ENCODE measurements around the gene SBNO2. TPM values are rescaled to one million over a fixed set of nuclear protein-coding genes. Genes with fewer than 3 reads are reported as not detected.

The SBNO2 gene
- total and polyA plus RNA-seq, 9 of the 15 experiments (the other 6 are each of a cell fraction or from before 2014, with no cell fraction given) = 0.01 to 46.2 (median 6.7) TPM

GRCh38 chr19:1082928-1083816 lies 90.9 kb downstream of the SBNO2 start:
- in situ Hi-C loops (cut with MboI) (no loop called here), intact Hi-C loops (cut with micrococcal nuclease) (loop anchor here (5.0 kb wide), 1 partner anchor 41 kb away; the partner anchor contains the start of gene ABCA7)
- CTCF ChIA-PET (ENCODE audit: low intra/inter-chr PET ratio) = no interaction called here
- Histone ChIP-seq H3K9ac (ENCODE audit: insufficient read depth in 1 of 2, low read depth in 2 of 2, low read length in 2 of 2) (peak overlapping the region in 1 of 2 experiments; percentile 89; a peak in 2 of 4 replicates), H4K20me1 (replicated peaks; ENCODE audit: control insufficient read depth, insufficient read depth, low read length) (no peaks in the 10 kb centered on the region), H3K9me1 (ENCODE audit: control insufficient read depth, insufficient read depth, low read length) (peaks cover 3% of the 10 kb centered on the region), H3K36me3 (ENCODE audit: control insufficient read depth, insufficient read depth, low read length) (peaks cover 40% of the 10 kb centered on the region; the same call in 2 of the 3 replicates), H3K9me3 (replicated peaks; ENCODE audit: control insufficient read depth, insufficient read depth, low read depth, low read length) (no peaks in the 10 kb centered on the region), H3K79me2 (ENCODE audit: control insufficient read depth, insufficient read depth, low read length) (no peaks in the 10 kb centered on the region), H3K4me2 (ENCODE audit: insufficient read depth, low read length) (peak overlapping the region; percentile 90), H3K27ac (ENCODE audit: extremely low read depth, low read depth, low read length) (peak overlapping the region; percentile 69; the same call in 1 of the 3 replicates), H3K4me3 (peak overlapping the region; percentile 54), H3K27me3 (ENCODE audit: control insufficient read depth in 2 of 2, insufficient read depth in 2 of 2, low read length in 2 of 2) (no peaks in the 10 kb centered on the region), H2AFZ (ENCODE audit: low read depth, low read length) (peak overlapping the region; percentile 95; the same call in 1 of the 2 replicates), H3K4me1 (replicated peaks in 1 of 2; ENCODE audit: control insufficient read depth in 2 of 2, insufficient read depth in 2 of 2, low read length in 2 of 2) (peaks cover 6 to 74% of the 10 kb centered on the region in 2 experiments)
- FAIRE-seq = no peak
- DNase-seq (ENCODE audit: extremely low read depth in 1 of 4, low spot score in 3 of 4) = no peak
- BruUV-seq (replicated peaks) = no TSS peak
- WGBS (ENCODE audit: insufficient coverage, low coverage, missing lambda C conversion rate) = 61% methylated on average over 30 of the region's 59 CpGs
- POLR2A ChIA-PET = interaction anchor here (0.5 to 5.3 kb wide), 10 partner anchors 11 to 120 kb away, joined by 3 to 45 read pairs (median 4); partner anchors contain the start of genes ARHGAP45, GPX4 and POLR2E
- no peak for ATAC-seq
- TF ChIP-seq HIVEP1 (CRISPR knock-in tag; IDR thresholded peaks at IDR 0.05) (no peak), SUPT5H (IDR thresholded peaks at IDR 0.05) (0 out of 2 replicates have a peak, but pooled peaks have one; percentile 27), SRSF7 (optimal IDR thresholded peaks at IDR 0.05; ENCODE audit: low read depth, low read length) (peak; percentile 62), ZFP1 (CRISPR knock-in tag; IDR thresholded peaks at IDR 0.05) (no peak), ATF2 (CRISPR knock-in tag; IDR thresholded peaks at IDR 0.05) (no peak), RBM22 (IDR thresholded peaks at IDR 0.05; ENCODE audit: low read depth, low read length, poor library complexity, severe bottlenecking) (peak; percentile 18), U2AF2 (optimal IDR thresholded peaks at IDR 0.05; ENCODE audit: low read depth, low read length) (no peak), ZNF551 (CRISPR knock-in tag; IDR thresholded peaks at IDR 0.05) (no peak), E2F1 (CRISPR knock-in tag; IDR thresholded peaks at IDR 0.05) (no peak), PCBP1 (IDR thresholded peaks at IDR 0.05; ENCODE audit: low read depth, low read length, poor library complexity, severe bottlenecking) (peak; percentile 29), KAT2B (IDR thresholded peaks at IDR 0.05; ENCODE audit: low read depth, low read length) (no peak), CSDE1 (IDR thresholded peaks at IDR 0.05) (no peak), RBFOX2 (IDR thresholded peaks at IDR 0.05; ENCODE audit: low read depth, low read length) (peak; percentile 45; the same call in 1 of the 2 replicates), E2F4 (CRISPR knock-in tag; IDR thresholded peaks at IDR 0.05; ENCODE audit: low read depth) (0 out of 2 replicates have a peak, but pooled peaks have one; percentile 48), ZNF444 (CRISPR knock-in tag; IDR thresholded peaks at IDR 0.05) (no peak), POLR2G (IDR thresholded peaks at IDR 0.05; ENCODE audit: low read depth, low read length) (peak; percentile 71)
